PC-3 (cell line): Measurements from ENCODE around the gene MOB2.

Source experiments
- EZH2 ChIP-seq: fragments of 300-600 bp; sonication (generic); IDR thresholded peaks from one replicate; pipeline ENCODE4 v1.6.1; 2017; ENCODE audit warnings: antibody characterized with exemption, mild to moderate bottlenecking, low read length; ENCODE audit not compliant: unreplicated experiment
- TF ChIP-seq, protein P1 (sequence below): fragments of 300-600 bp; sonication (generic); conservative IDR thresholded peaks from 2 replicates; pipeline ENCODE4 v1.5.1; 2017; ENCODE audit warnings: antibody characterized with exemption, low read depth, mild to moderate bottlenecking, low read length

DNA sequence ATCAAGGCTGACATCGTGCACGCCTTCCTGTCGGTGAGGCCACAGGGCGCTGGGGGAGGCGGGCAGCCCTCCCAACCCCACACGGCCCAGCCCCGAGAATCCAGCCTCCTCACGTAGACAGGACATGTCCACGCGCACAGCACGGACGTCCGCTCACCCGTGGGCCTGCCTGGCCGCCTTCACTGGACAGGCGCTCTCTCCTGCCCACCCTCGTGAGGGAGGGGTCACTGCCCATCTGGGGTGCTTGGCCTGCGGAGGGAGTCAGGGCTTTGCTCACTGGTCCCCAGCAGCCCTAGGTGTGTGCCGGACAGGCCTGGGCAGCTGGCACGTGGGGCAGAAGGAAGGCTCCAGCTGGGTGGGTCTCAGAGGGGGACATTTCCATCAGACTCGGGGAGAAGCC is 32.0 kb downstream of the MOB2 start:
- TF ChIP-seq, protein P1, sequence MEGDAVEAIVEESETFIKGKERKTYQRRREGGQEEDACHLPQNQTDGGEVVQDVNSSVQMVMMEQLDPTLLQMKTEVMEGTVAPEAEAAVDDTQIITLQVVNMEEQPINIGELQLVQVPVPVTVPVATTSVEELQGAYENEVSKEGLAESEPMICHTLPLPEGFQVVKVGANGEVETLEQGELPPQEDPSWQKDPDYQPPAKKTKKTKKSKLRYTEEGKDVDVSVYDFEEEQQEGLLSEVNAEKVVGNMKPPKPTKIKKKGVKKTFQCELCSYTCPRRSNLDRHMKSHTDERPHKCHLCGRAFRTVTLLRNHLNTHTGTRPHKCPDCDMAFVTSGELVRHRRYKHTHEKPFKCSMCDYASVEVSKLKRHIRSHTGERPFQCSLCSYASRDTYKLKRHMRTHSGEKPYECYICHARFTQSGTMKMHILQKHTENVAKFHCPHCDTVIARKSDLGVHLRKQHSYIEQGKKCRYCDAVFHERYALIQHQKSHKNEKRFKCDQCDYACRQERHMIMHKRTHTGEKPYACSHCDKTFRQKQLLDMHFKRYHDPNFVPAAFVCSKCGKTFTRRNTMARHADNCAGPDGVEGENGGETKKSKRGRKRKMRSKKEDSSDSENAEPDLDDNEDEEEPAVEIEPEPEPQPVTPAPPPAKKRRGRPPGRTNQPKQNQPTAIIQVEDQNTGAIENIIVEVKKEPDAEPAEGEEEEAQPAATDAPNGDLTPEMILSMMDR = no peak
- no peak for TF ChIP-seq EZH2
